HCT116 (cell line): ENCODE data around the gene NT5C2. TPM values are rescaled to one million over a fixed set of nuclear protein-coding genes. Genes with fewer than 3 reads are reported as not detected.

ENCODE experiments used
- ATAC-seq: fragments of 200-7000 bp; cut with Tn5 transposase; 2 replicates; pipeline ENCODE4 v1.9.1; 2020; ENCODE audit warnings: mild to moderate bottlenecking, moderate library complexity
- BruUV-seq: library from RNA; stranded (reverse); fragments of 400-500 nt; replicated peaks from 2 replicates; lab custom pipeline; 2021; lab: Mats Ljungman, UMichigan
- CTCF ChIA-PET: fragments of 300-600 bp; sonication (Branson Sonifier 250); formaldehyde crosslinking; loops from one replicate; lab custom pipeline; 2021; ENCODE audit warnings: antibody characterized with exemption; lab: Charles Lee
- POLR2A ChIA-PET: fragments of 300-600, 350-600 bp; sonication (Branson Sonifier 250); formaldehyde crosslinking; loops from one replicate; lab custom pipeline; 2021; ENCODE audit warnings: antibody characterized with exemption; lab: Charles Lee
- RAD21 ChIA-PET, 2 experiments: fragments of 300-600 bp; sonication (Branson Sonifier 250); formaldehyde crosslinking; loops; one replicate each; lab custom pipeline; 2023; ENCODE audit warnings: low total read pairs in 2 of 2; ENCODE audit not compliant: uncharacterized antibody in 2 of 2, unreplicated experiment in 2 of 2, low non-redundant PET in 1 of 2; lab: Charles Lee
- DNase-seq: peaks from one replicate; pipeline ENCODE4 v3.0.0-alpha.2; 2010; ENCODE audit warnings: low read depth, low spot score
- H2AFZ ChIP-seq: fragments of 200-600 bp; shearing (Covaris generic), sonication (generic); 2 replicates; pipeline ENCODE4 v1.6.1; 2017; ENCODE audit warnings: low read depth, mixed run types, mixed read lengths, antibody characterized with exemption, low read length; ENCODE audit not compliant: poor library complexity, severe bottlenecking
- H3K27ac ChIP-seq: 2 replicates; pipeline ENCODE4 v1.5.1; 2012; ENCODE audit warnings: low read depth, low read length
- H3K27me3 ChIP-seq: fragments of 200-600 bp; sonication (generic); 2 replicates; pipeline ENCODE4 v1.6.1; 2016; ENCODE audit warnings: mixed run types, low read length, mixed read lengths; ENCODE audit not compliant: insufficient read depth
- H3K36me3 ChIP-seq, 2 experiments: fragments of 200-500 bp in 1 of 2; fragments of 200-600 bp in 1 of 2; sonication (Bioruptor generic) in 1 of 2; sonication (generic) in 1 of 2; 2 replicates each; pipeline versions ENCODE4 v1.5.1 to v1.6.1; 2014 to 2016; ENCODE audit warnings: low read length in 2 of 2, inconsistent platforms in 1 of 2, mixed read lengths in 1 of 2, mixed run types in 1 of 2; ENCODE audit not compliant: insufficient read depth in 2 of 2, control insufficient read depth in 1 of 2
- H3K4me1 ChIP-seq, 2 experiments: fragments of 200-600 bp in 1 of 2; sonication (generic) in 1 of 2; 2 replicates each; pipeline versions ENCODE4 v1.5.1 to v1.6.1; 2012 to 2017; ENCODE audit warnings: low read length in 2 of 2, inconsistent platforms in 1 of 2, mild to moderate bottlenecking in 1 of 2, mixed read lengths in 1 of 2, mixed run types in 1 of 2, moderate library complexity in 1 of 2; ENCODE audit not compliant: insufficient read depth in 2 of 2, control insufficient read depth in 1 of 2
- H3K4me2 ChIP-seq: fragments of 200-600 bp; sonication (generic); 2 replicates; pipeline ENCODE4 v1.6.1; 2017; ENCODE audit warnings: mixed run types, low read length, mixed read lengths
- H3K4me3 ChIP-seq, 2 experiments: fragments of 200-600 bp in 1 of 2; sonication (generic) in 1 of 2; replicated peaks in 1 of 2; 2 replicates each; pipeline ENCODE4 v1.5.1; 2011 to 2016; ENCODE audit warnings: low read length in 2 of 2, control low read depth in 1 of 2, low read depth in 1 of 2, mild to moderate bottlenecking in 1 of 2, mixed read lengths in 1 of 2, mixed run types in 1 of 2
- H3K79me2 ChIP-seq: fragments of 200-600 bp; sonication (generic); 2 replicates; pipeline ENCODE4 v1.6.1; 2017; ENCODE audit warnings: mild to moderate bottlenecking, mixed run types, low read length, moderate library complexity, mixed read lengths; ENCODE audit not compliant: insufficient read depth
- H3K9ac ChIP-seq: fragments of 200-600 bp; sonication (generic); 2 replicates; pipeline ENCODE4 v1.6.1; 2016; ENCODE audit warnings: low read length, mixed read lengths
- H3K9me2 ChIP-seq: fragments of 200-600 bp; sonication (generic), shearing (Covaris generic); 2 replicates; pipeline ENCODE4 v1.6.1; 2017; ENCODE audit warnings: mixed run types, mild to moderate bottlenecking, moderate library complexity; ENCODE audit not compliant: insufficient read depth
- H3K9me3 ChIP-seq, 2 experiments: fragments of 200-500 bp in 1 of 2; fragments of 200-600 bp in 1 of 2; sonication (Bioruptor generic) in 1 of 2; sonication (generic) in 1 of 2; 2 replicates each; pipeline ENCODE4 v1.6.1; 2014 to 2017; ENCODE audit warnings: low read length in 2 of 2, mixed read lengths in 2 of 2, inconsistent platforms in 1 of 2, low read depth in 1 of 2, mild to moderate bottlenecking in 1 of 2, mixed run types in 1 of 2, moderate library complexity in 1 of 2; ENCODE audit not compliant: control insufficient read depth in 1 of 2, insufficient read depth in 1 of 2
- H4K20me1 ChIP-seq: fragments of 200-600 bp; sonication (generic), shearing (Covaris generic); 2 replicates; pipeline ENCODE4 v1.6.1; 2017; ENCODE audit warnings: mixed run types, mild to moderate bottlenecking, moderate library complexity; ENCODE audit not compliant: insufficient read depth
- CEBPB ChIP-seq: IDR thresholded peaks from 2 replicates; pipeline ENCODE4 v1.6.1; 2012; ENCODE audit warnings: low read depth
- EGR1 ChIP-seq: IDR thresholded peaks from 2 replicates; pipeline ENCODE4 v1.6.1; 2012; ENCODE audit warnings: low read depth
- EZH2 ChIP-seq: fragments of 200-600 bp; sonication (generic); IDR thresholded peaks from 2 replicates; pipeline ENCODE4 v1.6.1; 2017; ENCODE audit warnings: antibody characterized with exemption, mixed run types
- EZH2phosphoT487 ChIP-seq: fragments of 200-600 bp; IDR thresholded peaks from 2 replicates; pipeline ENCODE4 v1.6.1; 2018; ENCODE audit warnings: antibody characterized with exemption, borderline replicate concordance
- FOSL1 ChIP-seq: IDR thresholded peaks from 2 replicates; pipeline ENCODE4 v1.6.1; 2012; ENCODE audit warnings: low read depth
- JUND ChIP-seq: IDR thresholded peaks from 2 replicates; pipeline ENCODE4 v1.6.1; 2012
- POLR2AphosphoS5 ChIP-seq: IDR thresholded peaks from 2 replicates; pipeline ENCODE4 v1.6.1; 2011; ENCODE audit warnings: mild to moderate bottlenecking, low read depth, low read length, moderate library complexity
- SIN3A ChIP-seq: IDR thresholded peaks from 2 replicates; pipeline ENCODE4 v1.6.1; 2012; ENCODE audit warnings: low read depth
- SP1 ChIP-seq: IDR thresholded peaks from 2 replicates; pipeline ENCODE4 v1.6.1; 2012; ENCODE audit warnings: low read depth
- SRF ChIP-seq: IDR thresholded peaks from 2 replicates; pipeline ENCODE4 v1.6.1; 2012; ENCODE audit warnings: low read depth
- TCF7L2 ChIP-seq: IDR thresholded peaks from 2 replicates; pipeline ENCODE4 v1.7.0; 2011; ENCODE audit warnings: borderline replicate concordance, inconsistent platforms; ENCODE audit not compliant: insufficient read depth, insufficient read length; ENCODE audit errors: extremely low read depth
- YY1 ChIP-seq: IDR thresholded peaks from 2 replicates; pipeline ENCODE4 v1.6.1; 2011; ENCODE audit warnings: low read length, low read depth, moderate library complexity, mild to moderate bottlenecking; ENCODE audit not compliant: insufficient replicate concordance; ENCODE audit errors: extremely low read depth
- ZBTB33 ChIP-seq: IDR thresholded peaks from 2 replicates; pipeline ENCODE4 v1.6.1; 2011; ENCODE audit warnings: mild to moderate bottlenecking, low read length, moderate library complexity; ENCODE audit not compliant: insufficient replicate concordance; ENCODE audit errors: extremely low read depth
- ZFX ChIP-seq: fragments of 450-650 bp; IDR thresholded peaks from 2 replicates; pipeline ENCODE4 v1.6.1; 2017
- intact Hi-C: fragments of 100-400 bp; cut with micrococcal nuclease; formaldehyde crosslinking; loops from 2 replicates; pipeline ENCODE4 v1.10.0; 2022
- total RNA-seq: library from RNA; stranded (reverse); gene quantifications from one replicate; pipeline ENCODE4 v1.2.1, GENCODE V29; 2021; ENCODE audit not compliant: unreplicated experiment

Gene NT5C2
- total RNA-seq, 1 experiment from 2014 or later = 63.0 TPM

- H3K9me2 ChIP-seq = no peaks in the 10 kb centered on the region
- H3K4me1 ChIP-seq = peaks cover 11 to 27% of the 10 kb centered on the region in 2 experiments
- H3K9me3 ChIP-seq = no peaks in the 10 kb centered on the region
- DNase-seq (no peak), ATAC-seq (no peak)
- ChIA-PET RAD21 (no interaction called here), CTCF (no interaction called here), POLR2A (interaction anchor here (0.6 kb wide), 1 partner anchor 10 kb away, joined by 4 read pairs; no protein-coding TSS in a partner anchor)
- H3K79me2 ChIP-seq = no peaks in the 10 kb centered on the region
- no peaks in the 10 kb centered on the region for H4K20me1 ChIP-seq
- H3K4me3 ChIP-seq = no peak overlapping the region
- intact Hi-C loops = no loop called here
- H3K27me3 ChIP-seq = no peaks in the 10 kb centered on the region
- H3K4me2 ChIP-seq = no peak overlapping the region
- no peak overlapping the region for H3K9ac ChIP-seq
- H2AFZ ChIP-seq = no peak overlapping the region
- TF ChIP-seq SRF (no peak), ZBTB33 (no peak), FOSL1 (no peak), SIN3A (no peak), EGR1 (no peak), EZH2phosphoT487 (no peak), YY1 (no peak), ZFX (no peak), TCF7L2 (no peak), SP1 (no peak), JUND (no peak), CEBPB (no peak), POLR2AphosphoS5 (no peak), EZH2 (no peak)
- BruUV-seq = no TSS peak
- no peaks in the 10 kb centered on the region for H3K36me3 ChIP-seq
- H3K27ac ChIP-seq = no peak overlapping the region
These were observed 6.4 kb upstream of the NT5C2 start for GRCh38 chr10:103199488-103199887.
